Transverse colon (tissue), 4 donors: Measurements from ENCODE around the gene DNASE1.

ENCODE experiments used
- CTCF ChIP-seq, 5 experiments: fragments of 200-600 bp in 3 of 5; fragments of 450-650 bp in 2 of 5; sonication (generic) in 3 of 5; IDR thresholded peaks; 1 replicate in 2 of 5; 2 replicates in 3 of 5; pipeline ENCODE4 v1.5.1; 2016 to 2017; ENCODE audit warnings: antibody characterized with exemption in 5 of 5, inconsistent platforms in 3 of 5, mild to moderate bottlenecking in 2 of 5, moderate library complexity in 1 of 5
- EP300 ChIP-seq: sonication (generic); formaldehyde crosslinking; IDR thresholded peaks from one replicate; pipeline ENCODE4 v1.6.1; 2017; ENCODE audit warnings: antibody characterized with exemption, low read depth
- POLR2A ChIP-seq: fragments of 450-650 bp; IDR thresholded peaks from one replicate; pipeline ENCODE4 v1.6.1; 2016; ENCODE audit warnings: antibody characterized with exemption, mild to moderate bottlenecking, moderate library complexity
- POLR2AphosphoS5 ChIP-seq, 3 donors: sonication (generic); formaldehyde crosslinking; IDR thresholded peaks; one replicate each; pipeline ENCODE4 v1.6.1; 2016; ENCODE audit warnings: antibody characterized with exemption in 3 of 3

GRCh38 chr16:3607634-3608033 is 46.9 kb upstream of the DNASE1 start:
- TF ChIP-seq CTCF (IDR thresholded peaks at IDR 0.05), result no peak
- no peak for TF ChIP-seq POLR2A
- TF ChIP-seq POLR2AphosphoS5 (IDR thresholded peaks at IDR 0.05), result no peak
- no peak for TF ChIP-seq EP300
